IPS-20b (cell line): ENCODE data around the gene CDC37L1.

Experiments
- H3K27ac ChIP-seq: one replicate; pipeline ENCODE4 v1.5.1; 2013; ENCODE audit warnings: low read length
- H3K27me3 ChIP-seq: 2 replicates; pipeline ENCODE4 v1.6.1; 2013; ENCODE audit warnings: mild to moderate bottlenecking, low read length, inconsistent platforms; ENCODE audit not compliant: insufficient read depth
- H3K36me3 ChIP-seq: 2 replicates; pipeline ENCODE4 v1.6.1; 2013; ENCODE audit warnings: low read depth, mild to moderate bottlenecking, inconsistent platforms, low read length, moderate library complexity; ENCODE audit not compliant: insufficient read depth
- H3K4me1 ChIP-seq: 2 replicates; pipeline ENCODE4 v1.6.1; 2013; ENCODE audit warnings: mild to moderate bottlenecking, control low read depth, inconsistent platforms, low read length, moderate library complexity; ENCODE audit not compliant: insufficient read depth
- H3K4me3 ChIP-seq: 2 replicates; pipeline ENCODE4 v1.5.1; 2013; ENCODE audit warnings: mild to moderate bottlenecking, low read length, inconsistent platforms
- H3K9ac ChIP-seq: 2 replicates; pipeline ENCODE4 v1.6.1; 2013; ENCODE audit warnings: low read depth, mild to moderate bottlenecking, inconsistent platforms, low read length, moderate library complexity
- H3K9me3 ChIP-seq: 2 replicates; pipeline ENCODE4 v1.6.1; 2013; ENCODE audit warnings: mild to moderate bottlenecking, low read depth, low read length, inconsistent platforms; ENCODE audit not compliant: insufficient read depth

Gene CDC37L1

GRCh38 chr9:4717815-4718214, 38.4 kb downstream of the CDC37L1 start:
- no peaks in the 10 kb centered on the region for H3K4me1 ChIP-seq
- no peaks in the 10 kb centered on the region for H3K9me3 ChIP-seq
- H3K27me3 ChIP-seq: no peaks in the 10 kb centered on the region
- no peak overlapping the region for H3K27ac ChIP-seq
- H3K4me3 ChIP-seq: no peak overlapping the region
- H3K9ac ChIP-seq: no peak overlapping the region
- peaks cover 67% of the 10 kb centered on the region for H3K36me3 ChIP-seq

- Histone ChIP-seq H3K9me3 (no peaks in the 10 kb centered on the region), H3K36me3 (peaks cover 64% of the 10 kb centered on the region), H3K4me1 (no peaks in the 10 kb centered on the region), H3K27ac (no peak overlapping the region), H3K4me3 (no peak overlapping the region), H3K27me3 (no peaks in the 10 kb centered on the region), H3K9ac (no peak overlapping the region)
Observed at GRCh38 chr9:4718911-4719310, 39.5 kb downstream of the CDC37L1 start.

- H3K36me3 ChIP-seq: peaks cover 48% of the 10 kb centered on the region
- H3K27ac ChIP-seq: no peak overlapping the region
- H3K9ac ChIP-seq: no peak overlapping the region
- no peak overlapping the region for H3K4me3 ChIP-seq
- H3K4me1 ChIP-seq: no peaks in the 10 kb centered on the region
- no peaks in the 10 kb centered on the region for H3K9me3 ChIP-seq
- no peaks in the 10 kb centered on the region for H3K27me3 ChIP-seq
Observed at GRCh38 chr9:4721736-4722135, 42.4 kb downstream of the CDC37L1 start.

GRCh38 chr9:4725706-4726442, 46.5 kb downstream of the CDC37L1 start:
- no peaks in the 10 kb centered on the region for H3K4me1 ChIP-seq
- H3K9me3 ChIP-seq: no peaks in the 10 kb centered on the region
- no peaks in the 10 kb centered on the region for H3K27me3 ChIP-seq
- H3K27ac ChIP-seq: no peak overlapping the region
- H3K36me3 ChIP-seq: peaks cover 22% of the 10 kb centered on the region
- H3K4me3 ChIP-seq: no peak overlapping the region
- H3K9ac ChIP-seq: no peak overlapping the region

- Histone ChIP-seq H3K9ac (no peak overlapping the region), H3K27me3 (no peaks in the 10 kb centered on the region), H3K27ac (no peak overlapping the region), H3K9me3 (no peaks in the 10 kb centered on the region), H3K36me3 (peaks cover 9% of the 10 kb centered on the region; the same call in 1 of the 2 replicates), H3K4me3 (no peak overlapping the region), H3K4me1 (no peaks in the 10 kb centered on the region)
Observed at GRCh38 chr9:4727593-4727992, 48.2 kb downstream of the CDC37L1 start.

GRCh38 chr9:4732890-4733289, 53.5 kb downstream of the CDC37L1 start:
- Histone ChIP-seq H3K27ac (no peak overlapping the region), H3K4me1 (no peaks in the 10 kb centered on the region), H3K9me3 (no peaks in the 10 kb centered on the region), H3K4me3 (no peak overlapping the region), H3K27me3 (no peaks in the 10 kb centered on the region), H3K9ac (no peak overlapping the region), H3K36me3 (no peaks in the 10 kb centered on the region)

- Histone ChIP-seq H3K9me3 (no peaks in the 10 kb centered on the region), H3K27ac (no peak overlapping the region), H3K36me3 (no peaks in the 10 kb centered on the region), H3K27me3 (no peaks in the 10 kb centered on the region), H3K9ac (no peak overlapping the region), H3K4me3 (no peak overlapping the region), H3K4me1 (no peaks in the 10 kb centered on the region; the same call in 1 of the 2 replicates)
Observed at GRCh38 chr9:4734150-4734549, 54.8 kb downstream of the CDC37L1 start.

- no peaks in the 10 kb centered on the region for H3K36me3 ChIP-seq
- no peak overlapping the region; the same call in 1 of the 2 replicates for H3K9ac ChIP-seq
- H3K4me1 ChIP-seq: peaks cover 10% of the 10 kb centered on the region; the same call in 1 of the 2 replicates
- H3K27me3 ChIP-seq: no peaks in the 10 kb centered on the region
- no peak overlapping the region for H3K27ac ChIP-seq
- H3K4me3 ChIP-seq: peak overlapping the region; percentile 71
- no peaks in the 10 kb centered on the region for H3K9me3 ChIP-seq
Observed at GRCh38 chr9:4738866-4739586, 59.7 kb downstream of the CDC37L1 start.

- Histone ChIP-seq H3K27ac (no peak overlapping the region), H3K4me3 (peak overlapping the region; percentile 71)
Observed at GRCh38 chr9:4739587-4740387, 60.4 kb downstream of the CDC37L1 start.

GRCh38 chr9:4740388-4740637, 60.9 kb downstream of the CDC37L1 start:
- H3K27ac ChIP-seq: no peak overlapping the region
- peak overlapping the region; percentile 82 for H3K9ac ChIP-seq
- no peaks in the 10 kb centered on the region for H3K9me3 ChIP-seq
- no peaks in the 10 kb centered on the region for H3K27me3 ChIP-seq
- H3K4me1 ChIP-seq: peaks cover 10% of the 10 kb centered on the region; the same call in 1 of the 2 replicates
- peak overlapping the region; percentile 71 for H3K4me3 ChIP-seq
- no peaks in the 10 kb centered on the region for H3K36me3 ChIP-seq

More at GRCh38 chr9:4739587-4740387, 60.4 kb downstream of the CDC37L1 start:
- Histone ChIP-seq H3K36me3 (no peaks in the 10 kb centered on the region), H3K4me1 (peaks cover 10% of the 10 kb centered on the region; the same call in 1 of the 2 replicates), H3K27me3 (no peaks in the 10 kb centered on the region), H3K9ac (peak overlapping the region; percentile 82; the same call in 1 of the 2 replicates), H3K9me3 (no peaks in the 10 kb centered on the region)

GRCh38 chr9:4740638-4741364, 61.4 kb downstream of the CDC37L1 start, which contains the start of gene AK3:
AK3 (minus strand) TSS chr9:4741202; CDS start chr9:4741087, 115 bp downstream.
- no peaks in the 10 kb centered on the region for H3K36me3 ChIP-seq
- no peaks in the 10 kb centered on the region for H3K9me3 ChIP-seq
- H3K4me1 ChIP-seq: peaks cover 10% of the 10 kb centered on the region; the same call in 1 of the 2 replicates
- H3K9ac ChIP-seq: peak within 1 kb of the TSS; percentile 82
- H3K4me3 ChIP-seq: peak within 1 kb of the TSS; percentile 71
- no peak within 1 kb of the TSS for H3K27ac ChIP-seq
- no peaks in the 10 kb centered on the region for H3K27me3 ChIP-seq
